Measurements from ENCODE around the gene ELN.

DNA sequence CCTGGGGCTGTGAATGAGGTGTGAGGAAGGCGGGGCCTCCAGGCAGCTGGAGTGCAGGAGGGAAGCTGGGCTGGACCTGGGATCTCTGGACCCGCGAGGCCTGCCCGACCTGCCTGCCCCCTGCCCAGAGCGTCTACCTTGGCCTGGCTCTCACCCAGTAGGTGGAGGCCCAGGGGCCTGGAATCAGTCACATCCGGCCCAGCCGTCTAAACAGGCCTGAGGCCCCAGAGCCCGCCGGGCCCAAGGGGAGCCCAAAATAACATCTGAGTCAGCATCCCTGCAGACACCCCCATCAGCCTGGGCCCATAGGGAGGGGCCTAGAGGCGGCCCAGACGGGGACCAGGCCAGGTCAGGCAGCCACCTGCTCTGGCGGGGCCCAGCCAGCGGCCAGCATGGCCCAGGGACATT, 15.1 kb upstream of the ELN start:
- TF ChIP-seq, protein P1, sequence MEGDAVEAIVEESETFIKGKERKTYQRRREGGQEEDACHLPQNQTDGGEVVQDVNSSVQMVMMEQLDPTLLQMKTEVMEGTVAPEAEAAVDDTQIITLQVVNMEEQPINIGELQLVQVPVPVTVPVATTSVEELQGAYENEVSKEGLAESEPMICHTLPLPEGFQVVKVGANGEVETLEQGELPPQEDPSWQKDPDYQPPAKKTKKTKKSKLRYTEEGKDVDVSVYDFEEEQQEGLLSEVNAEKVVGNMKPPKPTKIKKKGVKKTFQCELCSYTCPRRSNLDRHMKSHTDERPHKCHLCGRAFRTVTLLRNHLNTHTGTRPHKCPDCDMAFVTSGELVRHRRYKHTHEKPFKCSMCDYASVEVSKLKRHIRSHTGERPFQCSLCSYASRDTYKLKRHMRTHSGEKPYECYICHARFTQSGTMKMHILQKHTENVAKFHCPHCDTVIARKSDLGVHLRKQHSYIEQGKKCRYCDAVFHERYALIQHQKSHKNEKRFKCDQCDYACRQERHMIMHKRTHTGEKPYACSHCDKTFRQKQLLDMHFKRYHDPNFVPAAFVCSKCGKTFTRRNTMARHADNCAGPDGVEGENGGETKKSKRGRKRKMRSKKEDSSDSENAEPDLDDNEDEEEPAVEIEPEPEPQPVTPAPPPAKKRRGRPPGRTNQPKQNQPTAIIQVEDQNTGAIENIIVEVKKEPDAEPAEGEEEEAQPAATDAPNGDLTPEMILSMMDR (IDR thresholded peaks at IDR 0.05): no peak
- TF ChIP-seq POLR2A (IDR thresholded peaks at IDR 0.05; ENCODE audit: low read depth): no peak

Measured in esophagus muscularis mucosa (tissue), 3 donors.